HEK293 (cell line): ENCODE measurements around the gene TOR4A.
A peak's percentile ranks its signal among the peaks of the same experiment; 100 is the strongest.

Source experiments
- CTCF ChIA-PET: fragments of 350-600 bp; formaldehyde crosslinking; extraction: SDS; loops from one replicate; lab custom pipeline; 2021; ENCODE audit warnings: antibody characterized with exemption; lab: Yijun Ruan, JAX
- POLR2A ChIA-PET: fragments of 300-600 bp; formaldehyde crosslinking; extraction: SDS; loops from one replicate; lab custom pipeline; 2020; ENCODE audit warnings: antibody characterized with exemption, inconsistent platforms; lab: Yijun Ruan, JAX
- H3K27ac ChIP-seq: fragments of 200-500 bp; sonication (Bioruptor generic); 2 replicates; pipeline ENCODE4 v1.5.1; 2014; ENCODE audit warnings: low read depth, low read length, control low read depth, inconsistent platforms; ENCODE audit errors: extremely low read depth
- H3K36me3 ChIP-seq, 2 experiments: fragments of 200-500 bp in 1 of 2; sonication (Bioruptor generic) in 1 of 2; 1 replicate in 1 of 2; 2 replicates in 1 of 2; pipeline ENCODE4 v1.5.1; 2014 to 2017; ENCODE audit warnings: inconsistent platforms in 2 of 2, low read length in 2 of 2; ENCODE audit not compliant: control insufficient read depth in 2 of 2, insufficient read depth in 1 of 2
- H3K4me1 ChIP-seq: fragments of 200-500 bp; sonication (Bioruptor generic); 2 replicates; pipeline ENCODE4 v1.5.1; 2014; ENCODE audit warnings: mild to moderate bottlenecking, low read length, inconsistent platforms; ENCODE audit not compliant: control insufficient read depth, insufficient read depth
- H3K4me3 ChIP-seq: 2 replicates; pipeline ENCODE4 v1.5.1; 2011; ENCODE audit warnings: low read depth, mild to moderate bottlenecking, control low read depth, low read length, moderate library complexity
- H3K9me3 ChIP-seq: fragments of 200-500 bp; sonication (Bioruptor generic); 2 replicates; pipeline ENCODE4 v1.5.1; 2014; ENCODE audit warnings: low read depth, low read length, inconsistent platforms; ENCODE audit not compliant: control insufficient read depth, insufficient read depth
- BCL11B ChIP-seq: fragments of 450-650 bp; formaldehyde crosslinking; IDR thresholded peaks from 2 replicates; pipeline ENCODE4 v1.5.1; 2016; ENCODE audit warnings: low read depth, missing biosample characterization, missing genetic modification characterization
- HOXC10 ChIP-seq: sonication (generic); formaldehyde crosslinking; IDR thresholded peaks from 2 replicates; pipeline ENCODE4 v1.8.1; 2023; ENCODE audit warnings: mild to moderate bottlenecking, missing genetic modification reagents
- KLF8 ChIP-seq: fragments of 450-650 bp; formaldehyde crosslinking; IDR thresholded peaks from 2 replicates; pipeline ENCODE4 v1.5.1; 2016; ENCODE audit warnings: missing biosample characterization, missing genetic modification characterization
- KLF9 ChIP-seq: fragments of 450-650 bp; formaldehyde crosslinking; IDR thresholded peaks from 2 replicates; pipeline ENCODE4 v1.5.1; 2016; ENCODE audit warnings: missing biosample characterization, missing genetic modification characterization, low read depth
- ZBTB17 ChIP-seq: fragments of 450-650 bp; formaldehyde crosslinking; IDR thresholded peaks from 2 replicates; pipeline ENCODE4 v1.5.1; 2016; ENCODE audit warnings: missing biosample characterization, missing genetic modification characterization
- ZBTB20 ChIP-seq: fragments of 450-650 bp; formaldehyde crosslinking; IDR thresholded peaks from 2 replicates; pipeline ENCODE4 v1.5.1; 2016; ENCODE audit warnings: missing biosample characterization, missing genetic modification characterization
- ZBTB44 ChIP-seq: fragments of 450-650 bp; IDR thresholded peaks from 2 replicates; pipeline ENCODE4 v1.5.1; 2018; ENCODE audit warnings: missing biosample characterization, mild to moderate bottlenecking, missing genetic modification characterization
- ZBTB48 ChIP-seq: fragments of 450-650 bp; formaldehyde crosslinking; IDR thresholded peaks from 2 replicates; pipeline ENCODE4 v1.5.1; 2016; ENCODE audit warnings: missing biosample characterization, missing genetic modification characterization
- ZFP3 ChIP-seq: fragments of 450-650 bp; formaldehyde crosslinking; IDR thresholded peaks from 2 replicates; pipeline ENCODE4 v1.5.1; 2016; ENCODE audit warnings: low read depth, missing biosample characterization, missing genetic modification characterization
- ZNF10 ChIP-seq: fragments of 450-650 bp; formaldehyde crosslinking; IDR thresholded peaks from 2 replicates; pipeline ENCODE4 v1.5.1; 2017; ENCODE audit warnings: missing biosample characterization, missing genetic modification characterization
- ZNF16 ChIP-seq: fragments of 450-650 bp; formaldehyde crosslinking; IDR thresholded peaks from 2 replicates; pipeline ENCODE4 v1.5.1; 2016; ENCODE audit warnings: low read depth, missing biosample characterization, missing genetic modification characterization
- ZNF335 ChIP-seq: fragments of 450-650 bp; formaldehyde crosslinking; conservative IDR thresholded peaks from 2 replicates; pipeline ENCODE4 v1.5.1; 2016; ENCODE audit warnings: missing biosample characterization, missing genetic modification characterization
- ZNF341 ChIP-seq: fragments of 450-650 bp; formaldehyde crosslinking; IDR thresholded peaks from 2 replicates; pipeline ENCODE4; 2016; ENCODE audit warnings: low read depth, missing biosample characterization, missing genetic modification characterization
- ZNF449 ChIP-seq: fragments of 450-650 bp; formaldehyde crosslinking; IDR thresholded peaks from 2 replicates; pipeline ENCODE4 v1.5.1; 2017; ENCODE audit warnings: missing biosample characterization, mild to moderate bottlenecking, missing genetic modification characterization, moderate library complexity
- ZNF544 ChIP-seq: fragments of 450-650 bp; formaldehyde crosslinking; IDR thresholded peaks from 2 replicates; pipeline ENCODE4 v1.5.0; 2017; ENCODE audit warnings: missing biosample characterization, missing genetic modification characterization
- ZNF585B ChIP-seq: fragments of 450-650 bp; formaldehyde crosslinking; IDR thresholded peaks from 2 replicates; pipeline ENCODE4 v1.5.1; 2016; ENCODE audit warnings: missing biosample characterization, missing genetic modification characterization
- TF ChIP-seq, protein P1 (sequence below): fragments of 450-650 bp; formaldehyde crosslinking; IDR thresholded peaks from 2 replicates; pipeline ENCODE4 v1.5.1; 2016; ENCODE audit warnings: missing biosample characterization, missing genetic modification characterization
- TF ChIP-seq, protein P2 (sequence below): fragments of 450-650 bp; formaldehyde crosslinking; IDR thresholded peaks from 2 replicates; pipeline ENCODE4 v1.5.1; 2016; ENCODE audit warnings: missing biosample characterization, missing genetic modification characterization

TOR4A gene

GRCh38 chr9:137252555-137253506 lies 24.7 kb upstream of the TOR4A start:
- H3K4me1 ChIP-seq: peaks cover 5% of the 10 kb centered on the region; the same call in 1 of the 2 replicates
- H3K9me3 ChIP-seq: no peaks in the 10 kb centered on the region
- TF ChIP-seq KLF9 (tag by site-specific recombination) (peak; percentile 49), HOXC10 (CRISPR knock-in tag) (no peak), ZBTB48 (tag by site-specific recombination) (peak; percentile 17; the same call in 1 of the 2 replicates)
- ChIA-PET POLR2A (interaction anchor here (0.6 to 9.1 kb wide), 6 partner anchors 9 to 169 kb away, joined by 3 to 336 read pairs (median 4); partner anchors contain the start of genes MAN1B1, RNF224 and TUBB4B), CTCF (interaction anchor here (0.6 to 5.2 kb wide), 6 partner anchors 8 to 250 kb away, joined by 4 to 45 read pairs (median 8); partner anchors contain the start of gene NPDC1)
- peaks cover 3 to 13% of the 10 kb centered on the region in 2 experiments for H3K36me3 ChIP-seq
- H3K4me3 ChIP-seq: no peak overlapping the region
- no peak overlapping the region for H3K27ac ChIP-seq

DNA sequence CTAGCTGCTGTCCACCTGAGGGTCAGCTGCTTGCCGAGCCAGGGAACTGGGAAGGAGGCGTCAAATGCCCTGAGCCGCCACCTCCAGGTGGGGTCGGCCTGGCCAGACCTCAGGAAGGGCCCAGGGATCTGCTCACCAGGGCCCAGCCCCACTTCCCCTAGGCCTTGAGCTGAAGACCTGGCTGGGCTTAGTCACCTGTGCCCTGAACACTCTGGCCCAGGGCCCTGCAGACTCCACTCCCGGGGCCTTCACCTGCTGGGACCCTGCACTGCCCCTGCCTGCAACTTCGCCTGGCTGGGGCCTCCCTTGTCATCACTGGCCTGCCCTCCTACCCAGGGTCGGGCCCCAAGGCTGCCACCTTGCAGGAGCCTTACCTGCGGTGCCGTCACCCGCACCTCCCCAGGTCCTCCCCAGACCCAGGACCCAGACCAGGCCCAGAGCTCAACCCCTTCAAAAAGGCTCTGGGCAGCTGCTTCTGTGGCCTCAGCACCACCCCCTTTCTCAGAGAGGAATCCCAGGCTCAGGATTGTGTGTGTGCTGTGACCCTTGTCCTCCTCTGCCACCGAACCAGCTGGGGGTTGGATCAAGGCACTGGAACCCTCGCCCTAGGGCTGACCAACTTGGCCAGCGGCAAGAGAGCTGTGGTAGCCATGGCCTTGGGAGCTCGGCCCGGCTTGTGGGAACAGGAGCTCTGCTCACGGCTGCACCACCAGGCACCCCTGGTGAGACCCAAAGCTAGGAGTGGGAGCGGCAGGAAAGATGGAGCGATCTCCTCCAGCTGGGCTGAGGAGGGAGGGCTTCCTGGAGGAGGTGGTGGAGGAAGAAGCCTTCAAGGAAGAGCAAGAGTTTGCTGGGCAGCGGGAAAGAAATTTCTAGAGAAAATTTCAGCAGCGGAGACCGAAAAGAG lies 23.6 kb upstream of the TOR4A start:
- POLR2A ChIA-PET: interaction anchor here (1.0 to 9.1 kb wide), 8 partner anchors 8 to 169 kb away, joined by 3 to 336 read pairs (median 6); partner anchors contain the start of genes EXD3, MAN1B1, NOXA1 and NRARP

GRCh38 chr9:137254624-137255447 lies 22.7 kb upstream of the TOR4A start, which contains the start of gene NELFB:
NELFB (plus strand) TSS chr9:137255327.
- CTCF ChIA-PET: interaction anchor here (0.6 to 5.2 kb wide), 10 partner anchors 9 to 886 kb away, joined by 3 to 45 read pairs (median 4); no protein-coding TSS in a partner anchor
- Histone ChIP-seq H3K36me3 (peaks cover 9 to 20% of the 10 kb centered on the region in 2 experiments), H3K9me3 (no peaks in the 10 kb centered on the region), H3K27ac (peak within 1 kb of the TSS; percentile 81), H3K4me3 (peak within 1 kb of the TSS; percentile 89), H3K4me1 (peaks cover 5% of the 10 kb centered on the region; the same call in 1 of the 2 replicates)
- POLR2A ChIA-PET: interaction anchor here (0.6 to 9.1 kb wide), 9 partner anchors 13 to 169 kb away, joined by 3 to 336 read pairs (median 5); partner anchors contain the start of genes EXD3, MAN1B1, NOXA1 and NRARP
- TF ChIP-seq KLF8 (tag by site-specific recombination) (peak; percentile 88), ZNF544 (tag by site-specific recombination) (no peak), ZBTB44 (tag by site-specific recombination) (peak; percentile 76; the same call in 1 of the 2 replicates), ZNF341 (tag by site-specific recombination) (no peak), BCL11B (tag by site-specific recombination) (no peak), ZFP3 (tag by site-specific recombination) (no peak), ZNF16 (tag by site-specific recombination) (no peak)
- TF ChIP-seq, protein P1, sequence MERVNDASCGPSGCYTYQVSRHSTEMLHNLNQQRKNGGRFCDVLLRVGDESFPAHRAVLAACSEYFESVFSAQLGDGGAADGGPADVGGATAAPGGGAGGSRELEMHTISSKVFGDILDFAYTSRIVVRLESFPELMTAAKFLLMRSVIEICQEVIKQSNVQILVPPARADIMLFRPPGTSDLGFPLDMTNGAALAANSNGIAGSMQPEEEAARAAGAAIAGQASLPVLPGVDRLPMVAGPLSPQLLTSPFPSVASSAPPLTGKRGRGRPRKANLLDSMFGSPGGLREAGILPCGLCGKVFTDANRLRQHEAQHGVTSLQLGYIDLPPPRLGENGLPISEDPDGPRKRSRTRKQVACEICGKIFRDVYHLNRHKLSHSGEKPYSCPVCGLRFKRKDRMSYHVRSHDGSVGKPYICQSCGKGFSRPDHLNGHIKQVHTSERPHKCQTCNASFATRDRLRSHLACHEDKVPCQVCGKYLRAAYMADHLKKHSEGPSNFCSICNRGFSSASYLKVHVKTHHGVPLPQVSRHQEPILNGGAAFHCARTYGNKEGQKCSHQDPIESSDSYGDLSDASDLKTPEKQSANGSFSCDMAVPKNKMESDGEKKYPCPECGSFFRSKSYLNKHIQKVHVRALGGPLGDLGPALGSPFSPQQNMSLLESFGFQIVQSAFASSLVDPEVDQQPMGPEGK (tag by site-specific recombination): peak; percentile 75

More for the DNA sequence above, 23.6 kb upstream of the TOR4A start:
- Histone ChIP-seq H3K4me1 (peaks cover 5% of the 10 kb centered on the region; the same call in 1 of the 2 replicates), H3K27ac (no peak overlapping the region), H3K36me3 (peaks cover 6 to 16% of the 10 kb centered on the region in 2 experiments)
- CTCF ChIA-PET: interaction anchor here (0.6 to 5.2 kb wide), 8 partner anchors 9 to 467 kb away, joined by 3 to 45 read pairs (median 4); no protein-coding TSS in a partner anchor
- TF ChIP-seq ZBTB20 (tag by site-specific recombination): peak; percentile 22; the same call in 1 of the 2 replicates
- no peak for TF ChIP-seq ZNF585B (tag by site-specific recombination)
- peak; percentile 74 for TF ChIP-seq ZNF10 (tag by site-specific recombination)
- TF ChIP-seq ZNF335 (tag by site-specific recombination): peak; percentile 52; the same call in 1 of the 2 replicates
- TF ChIP-seq ZBTB17: peak; percentile 42; the same call in 1 of the 2 replicates
- TF ChIP-seq, protein P2, sequence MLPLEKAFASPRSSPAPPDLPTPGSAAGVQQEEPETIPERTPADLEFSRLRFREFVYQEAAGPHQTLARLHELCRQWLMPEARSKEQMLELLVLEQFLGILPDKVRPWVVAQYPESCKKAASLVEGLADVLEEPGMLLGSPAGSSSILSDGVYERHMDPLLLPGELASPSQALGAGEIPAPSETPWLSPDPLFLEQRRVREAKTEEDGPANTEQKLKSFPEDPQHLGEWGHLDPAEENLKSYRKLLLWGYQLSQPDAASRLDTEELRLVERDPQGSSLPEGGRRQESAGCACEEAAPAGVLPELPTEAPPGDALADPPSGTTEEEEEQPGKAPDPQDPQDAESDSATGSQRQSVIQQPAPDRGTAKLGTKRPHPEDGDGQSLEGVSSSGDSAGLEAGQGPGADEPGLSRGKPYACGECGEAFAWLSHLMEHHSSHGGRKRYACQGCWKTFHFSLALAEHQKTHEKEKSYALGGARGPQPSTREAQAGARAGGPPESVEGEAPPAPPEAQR (tag by site-specific recombination): no peak
- 0 out of 2 replicates have a peak, but pooled peaks have one; percentile 20 for TF ChIP-seq ZNF449 (tag by site-specific recombination)
- TF ChIP-seq, all 188 proteins: peak for 5
- Histone ChIP-seq H3K4me3 (peak overlapping the region; percentile 89), H3K9me3 (no peaks in the 10 kb centered on the region)
